T-helper 1 cell (primary cell): Measurements from ENCODE around the gene ST6GALNAC3.

Experiments
- DNase-seq, 5 donors: peaks; one replicate each; pipeline ENCODE4 v3.0.0-alpha.2; 2012 to 2020

Gene ST6GALNAC3

GRCh38 chr1:76256289-76257223 is 182.0 kb downstream of the ST6GALNAC3 start:
- peak in 1 of 5 donors; percentile 20 for DNase-seq

GRCh38 chr1:76257823-76258222 is 183.3 kb downstream of the ST6GALNAC3 start:
- no peak for DNase-seq

GRCh38 chr1:76259270-76259669 is 184.7 kb downstream of the ST6GALNAC3 start:
- no peak for DNase-seq

- peak in 1 of 5 donors; percentile 29 for DNase-seq
Observed at GRCh38 chr1:76260279-76260678, 185.7 kb downstream of the ST6GALNAC3 start.

GRCh38 chr1:76262601-76263000 is 188.1 kb downstream of the ST6GALNAC3 start:
- no peak for DNase-seq

GRCh38 chr1:76264642-76265041 is 190.1 kb downstream of the ST6GALNAC3 start:
- no peak for DNase-seq

- DNase-seq, result no peak
Observed at GRCh38 chr1:76266762-76267161, 192.2 kb downstream of the ST6GALNAC3 start.

GRCh38 chr1:76267631-76268030 is 193.1 kb downstream of the ST6GALNAC3 start:
- peak in 1 of 5 donors; percentile 79 for DNase-seq

GRCh38 chr1:76268341-76268740 is 193.8 kb downstream of the ST6GALNAC3 start:
- DNase-seq, result no peak

- DNase-seq, result peak in 1 of 5 donors; percentile 60
Observed at GRCh38 chr1:76269155-76269554, 194.6 kb downstream of the ST6GALNAC3 start.

GRCh38 chr1:76274302-76274701 is 199.8 kb downstream of the ST6GALNAC3 start:
- no peak for DNase-seq

- no peak for DNase-seq
Observed at GRCh38 chr1:76274718-76275117, 200.2 kb downstream of the ST6GALNAC3 start.

GRCh38 chr1:76278711-76279100 is 204.2 kb downstream of the ST6GALNAC3 start:
- no peak for DNase-seq

- DNase-seq, result no peak
Observed at GRCh38 chr1:76279101-76279748, 204.7 kb downstream of the ST6GALNAC3 start.

GRCh38 chr1:76281306-76281705 is 206.8 kb downstream of the ST6GALNAC3 start:
- no peak for DNase-seq

- no peak for DNase-seq
Observed at GRCh38 chr1:76284842-76285241, 210.3 kb downstream of the ST6GALNAC3 start.

GRCh38 chr1:76285578-76286135 is 211.1 kb downstream of the ST6GALNAC3 start:
- DNase-seq, result peak in 1 of 5 donors; percentile 6

GRCh38 chr1:76287917-76288316 is 213.4 kb downstream of the ST6GALNAC3 start:
- DNase-seq, result no peak

GRCh38 chr1:76288758-76289483 is 214.4 kb downstream of the ST6GALNAC3 start:
- no peak for DNase-seq

- no peak for DNase-seq
Observed at GRCh38 chr1:76289692-76290091, 215.1 kb downstream of the ST6GALNAC3 start.

GRCh38 chr1:76290271-76290670 is 215.7 kb downstream of the ST6GALNAC3 start:
- no peak for DNase-seq

- DNase-seq, result no peak
Observed at GRCh38 chr1:76291191-76291590, 216.6 kb downstream of the ST6GALNAC3 start.

- no peak for DNase-seq
Observed at GRCh38 chr1:76291737-76292136, 217.2 kb downstream of the ST6GALNAC3 start.
